Effector CD8-positive, alpha-beta T cell (primary cell): ENCODE data around the gene RMND5B.
"Not testable (repeated sequence)": the region's sequence is repeated elsewhere in the genome, so short reads cannot be mapped to it uniquely, and the experiment has no call there.

Source experiments
- DNase-seq: peaks from one replicate; lab custom pipeline; 2025; lab: John Stamatoyannopoulos, UW

RMND5B gene

DNA sequence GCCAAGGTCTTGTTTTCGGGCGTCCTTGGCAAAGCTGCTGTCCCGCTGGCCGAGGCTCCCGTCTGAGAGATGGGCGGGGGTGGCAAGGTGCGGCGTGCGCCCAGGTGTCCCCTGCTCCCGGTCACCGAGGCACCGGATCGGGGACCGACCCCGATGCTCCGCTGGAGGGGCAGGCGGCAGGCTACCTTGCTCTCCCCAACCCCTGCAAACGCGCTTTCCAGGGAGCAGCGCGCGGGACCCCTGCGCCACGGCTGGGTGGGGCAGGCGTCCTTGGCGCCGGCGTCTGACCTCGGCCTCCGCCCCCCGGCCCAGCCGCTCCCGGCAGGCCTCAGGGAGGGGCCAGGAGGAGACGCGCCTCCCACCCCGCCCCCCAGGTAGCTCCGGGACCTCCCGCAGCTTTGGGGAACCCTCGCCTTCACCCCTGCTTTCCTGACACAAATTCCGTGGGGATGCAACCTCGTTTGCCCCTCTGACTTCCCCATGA lies 16.9 kb upstream of the RMND5B start:
- DNase-seq: no peak

DNA sequence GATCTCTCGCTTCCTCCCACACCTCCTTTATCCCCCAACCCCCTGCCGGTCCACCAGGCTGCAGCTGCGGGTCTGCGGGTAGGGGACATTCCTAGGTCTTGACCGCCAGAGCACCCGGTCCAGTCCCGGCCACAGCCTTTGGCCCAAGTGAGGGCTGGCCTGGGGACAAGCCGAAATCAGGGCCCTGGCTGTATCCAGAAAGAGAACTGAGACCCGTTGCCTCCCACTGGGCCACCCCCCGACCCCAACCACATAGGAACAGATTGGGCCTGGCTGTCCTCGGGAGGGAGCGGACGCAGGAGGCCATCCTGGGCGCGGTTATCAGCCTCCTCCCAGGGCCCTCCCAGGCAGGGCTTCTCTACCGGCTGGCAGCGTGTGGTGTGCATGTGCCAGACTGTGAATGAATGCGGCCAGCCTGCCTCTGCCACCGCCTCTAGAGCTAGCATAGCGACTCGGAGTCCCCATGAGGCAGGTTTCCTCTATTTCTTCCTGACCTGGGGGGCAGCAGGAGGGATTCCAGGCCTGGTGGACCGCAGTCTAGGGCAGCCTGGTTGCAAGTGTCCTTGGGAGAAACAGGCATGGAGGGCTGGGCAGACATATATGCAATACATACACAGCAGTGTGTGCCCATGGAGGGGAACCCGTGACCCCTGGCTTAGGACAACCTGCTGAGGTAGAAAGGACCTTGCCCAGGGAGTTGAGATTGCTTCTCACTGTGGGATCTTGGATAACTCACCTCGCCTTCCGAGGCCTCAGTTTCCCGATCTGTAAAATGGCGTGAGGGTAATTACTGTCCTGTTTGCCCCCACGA lies 16.3 kb upstream of the RMND5B start:
- DNase-seq: peak; percentile 15

DNA sequence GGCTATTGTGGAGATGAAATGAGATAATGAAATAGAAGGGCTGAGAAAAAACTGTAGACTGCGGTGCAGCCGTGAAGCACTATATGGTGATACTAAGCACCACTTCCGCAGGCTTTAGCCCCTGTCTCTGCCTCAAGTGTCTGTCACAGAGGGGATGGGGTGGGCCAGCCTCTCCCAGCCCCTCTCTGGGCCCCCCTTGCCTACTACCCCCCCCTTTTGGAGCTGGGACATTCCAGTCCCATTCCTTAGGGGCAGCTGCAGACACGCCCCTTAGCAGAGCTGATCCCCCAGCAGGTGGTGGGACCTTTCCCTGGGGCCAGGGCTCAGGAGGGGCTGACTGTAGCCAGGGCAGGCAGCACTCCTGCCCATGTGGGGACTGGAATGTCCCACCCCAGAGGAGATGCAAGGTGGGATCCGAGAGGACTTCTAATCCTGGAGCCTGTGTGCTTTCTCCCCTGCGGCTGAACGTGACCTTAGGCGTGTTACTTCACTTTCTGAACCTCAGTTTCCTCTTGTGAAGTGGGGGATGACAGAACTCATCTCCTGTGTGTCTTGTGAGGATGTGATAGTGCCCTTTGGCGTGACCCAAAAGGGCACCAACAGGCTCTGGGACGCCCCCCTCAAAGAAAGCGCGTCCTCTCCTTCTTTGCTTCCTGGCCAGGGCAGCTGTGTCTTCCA lies 15.5 kb upstream of the RMND5B start:
- no peak for DNase-seq

DNA sequence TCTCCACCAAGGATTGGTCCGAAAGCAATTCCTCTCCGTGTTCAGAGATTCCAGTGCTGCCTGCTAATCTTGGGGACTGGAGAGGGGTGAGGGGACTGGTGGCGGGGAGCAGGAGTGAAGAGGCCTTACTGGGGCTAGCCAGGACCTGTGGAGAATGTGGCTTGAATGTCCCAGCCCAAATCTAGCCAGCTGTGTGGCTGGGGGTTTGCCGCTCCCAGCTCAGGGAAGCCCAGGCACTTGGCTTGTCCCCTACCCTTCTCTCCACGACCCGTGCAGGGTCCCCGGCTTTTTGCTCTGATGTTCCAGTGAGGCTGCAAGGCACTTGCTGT lies 15.0 kb upstream of the RMND5B start:
- DNase-seq: no peak

DNA sequence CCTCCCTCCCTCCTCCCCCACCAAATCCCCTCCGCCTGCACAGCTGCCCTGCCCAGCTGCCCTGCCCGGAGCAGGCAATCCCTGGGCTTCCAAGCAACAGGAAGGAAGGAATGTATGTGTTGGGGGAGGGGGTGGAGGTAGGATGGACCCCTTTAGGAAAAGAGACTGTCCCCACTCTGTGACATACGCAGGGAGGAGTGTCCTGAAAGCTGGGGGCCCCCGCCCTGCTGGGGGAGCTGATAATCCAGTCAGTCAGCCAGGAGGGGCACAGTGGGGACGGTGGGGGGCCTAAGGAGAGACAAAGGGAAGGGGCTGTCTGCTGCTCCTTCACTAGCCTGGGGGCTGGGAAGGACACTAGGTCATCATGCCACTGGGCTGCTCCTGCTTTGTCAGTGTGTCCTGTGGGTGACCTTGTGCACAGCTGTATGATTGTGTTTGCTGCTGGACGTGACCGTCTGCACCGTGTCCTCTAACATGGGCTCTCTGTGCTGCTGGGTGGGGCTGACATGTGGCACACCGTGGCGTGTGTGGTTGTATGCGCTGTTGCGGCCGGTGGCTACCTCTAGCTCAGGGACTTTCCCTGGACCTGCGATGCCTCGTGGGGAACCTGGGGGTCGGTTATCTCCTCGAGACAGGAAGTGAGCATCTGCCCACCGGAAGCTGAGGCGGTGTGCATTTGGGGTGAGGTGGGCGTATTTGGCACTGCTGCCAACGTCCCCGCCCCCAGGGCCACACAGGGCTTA lies 14.5 kb upstream of the RMND5B start:
- peak; percentile 72 for DNase-seq

DNA sequence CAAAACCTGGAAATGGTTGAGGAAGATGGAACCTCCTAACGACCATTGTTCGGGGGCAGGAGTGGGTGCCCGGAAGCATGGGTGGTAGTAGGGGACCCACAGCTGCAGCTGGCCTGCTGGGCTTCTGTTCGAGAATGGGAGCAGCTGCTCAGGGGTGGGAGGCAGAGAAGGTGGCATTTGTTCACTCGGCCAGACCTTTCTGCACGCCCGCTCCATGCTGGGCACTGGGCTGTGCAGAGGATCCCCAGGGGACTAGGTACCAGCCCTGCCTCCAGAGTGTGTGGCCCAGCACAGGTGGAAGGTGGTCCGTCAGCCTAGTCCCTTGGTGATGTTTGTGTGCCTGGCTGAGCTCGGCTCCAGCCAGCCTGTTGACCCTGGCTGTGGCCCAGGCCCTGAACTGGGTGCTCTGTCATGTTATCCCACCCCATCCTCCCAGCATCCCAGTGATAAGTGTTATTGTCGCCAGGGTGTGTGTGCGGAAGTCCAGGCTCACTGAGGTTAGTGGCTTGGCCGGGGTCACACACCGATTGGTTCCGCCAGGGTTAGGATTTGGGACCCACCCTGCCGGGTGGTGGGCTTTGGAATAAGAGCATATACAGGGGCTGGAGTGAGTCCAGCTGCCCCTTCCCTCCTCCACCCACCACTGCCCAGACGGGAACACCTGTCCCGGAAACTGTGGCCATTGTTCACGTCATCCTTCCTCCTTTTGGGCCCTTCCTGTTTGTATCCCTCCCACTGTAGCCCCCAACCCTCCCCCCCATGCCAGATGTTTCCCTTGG lies 12.7 kb upstream of the RMND5B start:
- no peak for DNase-seq

DNA sequence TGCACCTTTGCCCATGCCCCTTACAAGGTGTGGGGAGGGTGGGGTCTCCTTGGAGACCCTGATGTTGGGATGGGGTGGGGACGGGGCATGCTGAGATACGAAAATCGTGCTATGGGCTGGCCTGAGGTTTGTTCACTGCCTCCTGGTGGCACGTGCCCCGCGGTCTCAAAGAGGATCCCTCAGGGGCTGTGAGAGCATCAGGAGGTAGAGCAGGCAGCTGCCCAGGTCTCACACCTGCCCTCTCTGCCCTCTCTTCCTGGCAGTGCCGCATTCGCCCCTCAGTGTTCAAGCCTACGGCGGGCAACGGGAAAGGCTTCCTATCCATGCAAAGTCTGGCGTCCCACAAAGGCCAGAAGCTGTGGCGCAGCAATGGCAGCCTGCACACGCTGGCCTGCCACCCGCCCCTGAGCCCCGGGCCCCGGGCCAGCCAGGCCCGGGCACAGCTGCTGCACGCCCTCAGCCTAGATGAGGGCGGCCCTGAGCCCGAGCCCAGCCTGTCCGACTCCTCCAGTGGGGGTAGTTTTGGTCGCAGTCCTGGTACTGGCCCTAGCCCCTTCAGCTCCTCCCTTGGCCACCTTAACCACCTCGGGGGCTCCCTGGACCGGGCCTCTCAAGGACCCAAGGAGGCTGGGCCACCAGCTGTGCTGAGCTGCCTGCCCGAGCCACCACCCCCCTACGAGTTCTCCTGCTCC lies 10.8 kb upstream of the RMND5B start:
- no peak for DNase-seq

DNA sequence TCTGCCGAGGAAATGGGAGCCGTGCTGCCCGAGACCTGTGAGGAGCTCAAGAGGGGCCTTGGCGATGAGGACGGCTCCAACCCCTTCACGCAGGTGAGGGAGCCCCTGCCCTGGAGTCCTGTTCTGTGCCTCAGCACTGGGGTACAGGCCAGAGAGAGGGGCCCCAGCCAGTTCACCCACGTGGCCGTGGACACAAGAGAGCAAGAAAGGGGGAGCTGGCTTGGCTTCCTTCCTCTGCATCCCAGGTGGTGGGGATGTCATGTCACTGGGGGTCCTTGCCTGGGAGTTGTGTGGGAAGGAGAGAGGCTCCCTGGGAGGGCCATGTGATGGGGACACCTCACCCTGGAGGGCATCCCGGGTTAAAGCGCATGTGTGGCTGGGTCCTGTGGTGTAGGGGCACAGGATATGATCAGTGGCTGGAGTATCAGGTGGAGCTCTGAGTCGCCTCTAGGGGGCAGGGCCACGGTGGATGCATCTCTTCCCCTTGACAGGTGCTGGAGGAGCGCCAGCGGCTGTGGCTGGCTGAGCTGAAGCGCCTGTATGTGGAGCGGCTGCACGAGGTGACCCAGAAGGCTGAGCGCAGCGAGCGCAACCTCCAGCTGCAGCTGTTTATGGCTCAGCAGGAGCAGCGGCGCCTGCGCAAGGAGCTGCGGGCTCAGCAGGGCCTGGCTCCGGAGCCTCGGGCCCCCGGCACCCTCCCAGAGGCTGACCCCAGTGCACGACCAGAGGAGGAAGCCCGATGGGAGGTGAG lies 10.0 kb upstream of the RMND5B start:
- peak; percentile 68 for DNase-seq

DNA sequence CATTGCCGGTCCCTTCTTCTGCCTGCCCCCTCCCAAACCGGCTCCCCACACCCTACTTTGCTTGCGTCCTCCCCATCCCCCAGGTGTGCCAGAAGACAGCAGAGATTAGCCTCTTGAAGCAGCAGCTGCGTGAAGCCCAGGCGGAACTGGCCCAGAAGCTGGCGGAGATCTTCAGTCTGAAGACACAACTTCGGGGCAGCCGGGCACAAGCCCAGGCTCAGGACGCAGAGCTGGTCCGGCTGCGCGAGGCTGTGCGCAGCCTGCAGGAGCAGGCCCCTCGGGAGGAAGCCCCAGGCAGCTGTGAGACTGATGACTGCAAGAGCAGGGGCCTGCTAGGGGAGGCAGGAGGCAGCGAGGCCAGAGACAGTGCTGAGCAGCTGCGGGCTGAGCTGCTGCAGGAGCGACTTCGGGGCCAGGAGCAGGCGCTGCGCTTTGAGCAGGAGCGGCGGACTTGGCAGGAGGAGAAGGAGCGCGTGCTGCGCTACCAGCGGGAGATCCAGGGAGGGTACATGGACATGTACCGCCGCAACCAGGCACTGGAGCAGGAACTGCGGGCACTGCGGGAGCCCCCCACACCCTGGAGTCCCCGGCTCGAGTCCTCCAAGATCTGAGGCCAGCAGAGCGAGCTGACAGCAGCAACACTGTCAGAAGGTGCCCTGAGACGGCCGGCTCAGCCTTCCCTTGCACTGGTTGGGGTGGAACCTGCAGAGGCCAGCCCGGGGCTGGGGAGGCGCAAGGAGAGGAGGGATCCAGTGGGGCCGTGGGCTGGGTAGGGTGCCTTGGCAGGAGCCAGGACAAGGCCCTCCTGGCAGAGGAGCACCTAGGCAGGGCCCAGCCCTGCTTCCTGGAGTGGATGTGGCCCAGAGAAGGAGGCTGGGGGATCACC lies 9.2 kb upstream of the RMND5B start:
- DNase-seq: no peak

DNA sequence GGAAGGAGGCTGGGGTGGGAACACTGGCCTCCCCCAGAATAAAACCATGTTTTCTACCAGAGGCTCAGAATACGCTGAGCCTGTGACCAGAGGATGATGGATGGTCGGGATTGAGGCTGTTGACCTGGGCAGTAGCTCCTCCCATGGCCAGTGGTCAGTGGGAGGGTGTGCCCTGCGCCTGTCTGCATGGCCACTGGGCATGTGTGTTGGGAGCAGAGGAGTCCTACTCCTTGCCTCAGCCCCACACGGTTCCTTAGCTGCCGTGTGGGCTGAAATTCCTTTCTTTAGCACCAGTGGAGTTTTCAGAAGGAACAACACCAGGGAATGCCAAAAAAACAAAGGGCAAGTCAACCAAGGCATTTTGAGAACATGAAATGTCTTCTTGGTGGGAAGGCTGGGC lies 8.5 kb upstream of the RMND5B start:
- DNase-seq: no peak

DNA sequence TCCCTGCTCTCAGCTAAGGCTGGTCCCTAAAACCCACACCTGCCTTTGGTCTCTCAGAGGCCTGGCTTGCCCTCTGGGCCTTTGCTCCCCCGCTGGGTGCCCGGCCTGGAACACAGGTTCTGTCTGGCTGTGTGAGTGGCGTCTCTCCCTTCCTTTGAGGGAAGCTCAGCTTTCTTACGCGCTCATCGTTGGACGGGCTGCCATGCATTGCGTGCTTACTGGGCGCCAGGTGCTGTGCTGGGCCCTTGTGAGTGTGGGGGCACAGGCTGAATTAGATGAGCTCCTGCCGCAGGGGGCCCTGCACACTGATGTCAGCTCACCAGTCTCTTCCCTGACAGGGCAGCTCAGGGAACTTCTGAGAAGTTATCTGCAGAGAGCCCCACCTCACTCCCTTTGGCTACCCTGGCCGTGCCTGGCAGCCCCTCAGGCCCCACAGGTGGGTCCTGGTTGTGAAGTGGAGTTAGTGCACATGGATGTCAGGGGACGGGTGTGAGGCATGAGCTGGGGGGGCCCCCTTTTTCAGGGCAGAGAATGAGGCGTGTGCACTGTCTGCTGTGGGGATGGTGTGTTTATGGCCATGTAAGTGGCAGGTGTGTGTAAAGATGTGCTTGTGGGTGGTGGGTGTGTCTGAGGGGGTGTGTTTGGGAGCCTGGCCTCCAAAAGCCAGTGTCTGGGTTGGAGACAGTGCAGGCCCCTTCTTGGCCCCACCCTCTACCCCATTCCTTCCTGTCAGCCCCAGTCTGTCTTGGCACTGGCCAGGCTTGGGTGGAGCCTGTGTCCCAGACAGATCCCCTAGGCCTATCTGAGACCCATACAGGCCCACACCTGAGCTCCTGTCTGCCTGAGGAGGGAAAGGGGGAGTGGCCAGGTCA lies 7.5 kb upstream of the RMND5B start:
- no peak for DNase-seq

DNA sequence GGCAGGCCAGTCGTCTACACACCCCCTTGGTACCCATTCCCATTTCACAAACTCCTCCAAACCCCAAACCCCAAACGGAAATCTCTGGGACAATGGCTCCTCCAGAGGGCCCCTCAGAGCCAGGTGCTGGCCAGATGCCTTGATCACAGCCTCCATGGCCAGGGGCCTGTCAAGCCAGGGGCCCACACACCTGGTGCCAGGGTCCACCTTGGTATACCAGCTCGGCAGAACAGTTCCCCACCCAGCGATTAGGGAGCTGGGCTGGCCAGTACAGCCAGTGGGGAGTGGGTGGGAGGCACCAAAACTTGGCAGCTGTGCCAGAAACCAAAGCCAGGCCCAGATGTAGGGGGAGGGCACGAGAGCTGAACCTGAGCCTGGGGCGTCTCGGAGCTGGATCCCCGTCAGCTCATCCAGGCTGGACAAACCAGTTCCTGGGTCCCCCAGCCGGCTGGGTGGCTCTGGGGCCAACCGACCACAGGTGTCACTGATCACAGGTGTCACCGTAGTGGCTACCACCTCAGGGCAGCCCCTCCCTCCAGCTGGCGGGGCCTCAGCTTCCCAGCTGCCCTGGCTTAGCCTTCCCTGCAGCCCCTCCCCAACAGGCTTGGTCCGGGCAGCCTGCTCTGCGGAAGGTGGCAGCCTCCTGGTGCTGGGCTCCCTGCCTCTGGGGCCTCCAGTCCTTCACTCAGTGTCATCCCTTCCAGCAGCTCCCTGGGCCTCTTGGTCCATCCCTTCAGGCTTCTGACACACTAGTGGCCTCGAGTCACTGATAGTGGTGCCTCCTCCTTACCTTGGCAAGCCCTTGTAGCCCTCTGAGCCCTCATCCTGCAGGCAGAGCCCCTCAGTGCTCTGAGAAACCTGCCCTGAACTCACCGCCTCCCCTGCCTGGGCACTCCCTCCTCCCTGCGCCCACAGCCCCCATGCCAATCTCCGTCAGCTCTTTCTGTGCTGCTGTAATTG lies 6.6 kb upstream of the RMND5B start:
- DNase-seq: no peak

DNA sequence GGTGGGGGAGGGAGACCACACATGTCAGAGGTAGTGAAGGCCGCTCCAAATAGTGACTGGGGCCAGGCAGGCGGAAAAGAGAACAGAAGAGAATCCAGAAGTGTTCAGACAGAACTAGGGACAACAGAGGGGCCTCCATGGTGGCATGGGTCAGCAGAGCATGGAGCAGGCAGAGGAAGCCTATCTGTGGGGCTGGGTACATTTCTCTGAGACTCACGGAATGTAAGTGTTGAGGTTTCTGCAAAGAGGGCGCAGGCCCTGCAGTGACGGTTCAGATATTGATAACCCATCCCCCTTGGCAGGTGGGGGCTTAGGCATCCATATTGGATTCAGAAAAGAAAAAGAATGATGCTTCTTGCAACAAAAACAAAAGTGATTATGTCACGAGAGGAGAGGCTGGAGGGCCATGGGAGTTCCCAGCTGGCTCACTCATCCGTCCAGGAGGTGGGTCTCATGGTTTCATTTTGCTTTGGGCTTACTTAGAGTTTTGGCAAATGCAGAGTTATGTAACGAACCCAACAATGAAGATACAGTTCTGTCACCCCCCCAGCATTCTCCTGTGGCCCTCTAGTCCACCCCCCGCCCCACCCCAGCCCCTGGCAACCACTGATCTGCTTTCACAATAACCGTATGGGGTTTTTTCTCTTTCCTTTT lies 5.4 kb upstream of the RMND5B start:
- DNase-seq: no peak

DNA sequence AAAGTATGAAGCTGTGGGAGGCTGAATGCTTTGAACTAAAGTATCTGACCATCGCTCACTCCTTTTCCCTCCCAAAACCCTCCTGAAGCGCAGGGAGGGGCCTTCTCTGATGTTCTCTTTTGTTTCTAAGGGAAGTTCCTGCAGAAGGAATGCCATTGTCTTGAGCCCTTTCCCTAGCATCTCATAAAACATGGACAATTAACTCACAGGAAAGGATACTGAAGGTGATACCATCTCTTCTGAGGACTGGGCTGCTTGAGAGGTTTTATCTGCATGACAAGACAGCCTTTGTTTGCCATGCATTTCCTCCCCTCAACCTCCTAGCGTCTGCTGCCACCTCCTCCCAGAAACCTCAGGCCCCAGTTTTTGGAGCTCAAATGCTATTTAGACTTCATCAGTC lies 4.3 kb upstream of the RMND5B start:
- DNase-seq: no peak

DNA sequence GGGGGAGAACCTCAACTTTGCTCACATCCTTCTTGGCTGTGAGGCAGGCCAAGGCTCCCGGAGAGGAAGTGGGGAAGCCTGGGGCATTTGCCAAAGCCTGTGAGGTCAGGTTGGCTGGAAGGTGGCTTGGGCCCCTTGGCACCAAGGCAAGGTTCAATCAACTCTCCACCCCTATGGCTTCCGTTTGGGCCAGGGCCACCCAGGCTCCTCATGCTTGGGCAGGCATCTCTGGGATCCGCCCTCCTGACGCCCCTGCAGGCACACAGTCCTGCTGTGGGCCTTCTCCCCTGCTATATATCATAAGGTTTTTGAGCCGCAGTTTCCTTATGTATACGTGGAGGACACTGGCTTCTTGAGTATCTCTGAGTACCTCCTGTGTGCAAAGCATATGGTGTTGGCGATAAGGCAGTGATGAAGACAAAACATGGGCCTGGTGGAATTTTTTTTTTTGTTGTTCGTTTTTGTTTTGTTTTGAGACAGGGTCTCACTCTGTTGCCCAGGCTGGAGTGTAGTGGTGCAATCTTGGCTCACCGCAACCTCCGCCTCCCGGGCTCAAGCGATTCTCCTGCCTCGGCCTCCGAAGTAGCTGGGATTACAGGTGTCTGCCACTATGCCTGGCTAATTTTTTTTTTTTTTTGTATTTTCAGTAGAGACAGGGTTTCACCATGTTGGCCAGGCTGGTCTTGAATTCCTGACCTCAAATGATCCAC lies 3.4 kb upstream of the RMND5B start:
- not testable (repeated sequence) for DNase-seq

DNA sequence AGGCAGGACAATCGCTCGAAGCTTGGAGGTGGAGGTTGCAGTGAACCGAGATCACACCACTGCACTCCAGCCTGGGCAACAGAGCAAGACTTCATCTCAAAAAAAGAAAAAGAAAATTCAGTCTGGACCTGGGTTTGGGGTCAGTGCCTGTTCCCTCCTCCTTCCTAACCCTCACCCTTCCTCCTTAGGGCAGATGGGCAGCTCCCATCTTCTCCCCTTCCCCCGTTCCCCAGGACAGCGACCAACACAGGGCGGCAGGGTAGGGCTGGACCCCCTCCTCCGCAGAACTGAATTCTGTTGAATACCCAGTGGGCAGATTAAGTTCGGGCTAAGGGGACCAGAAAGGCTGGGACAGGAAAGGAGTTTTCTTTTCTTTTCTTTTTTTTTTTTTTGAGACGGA lies 1.5 kb upstream of the RMND5B start:
- DNase-seq: no peak
